ENCODE results near the gene PSMB11.

- TF ChIP-seq CTCF (IDR thresholded peaks at IDR 0.05) (no peak), POLR2A (IDR thresholded peaks at IDR 0.05) (no peak)
These were observed 1.1 kb downstream of the PSMB11 start for GRCh38 chr14:23043145-23043544.

Data from heart left ventricle (tissue), 13 donors.